NCI-H128 (cell line): ENCODE data around the gene CHAD.

Experiments used
- DNase-seq: peaks from one replicate; lab custom pipeline; 2025; ENCODE audit not compliant: unreplicated experiment; lab: John Stamatoyannopoulos, UW

Gene CHAD

DNA sequence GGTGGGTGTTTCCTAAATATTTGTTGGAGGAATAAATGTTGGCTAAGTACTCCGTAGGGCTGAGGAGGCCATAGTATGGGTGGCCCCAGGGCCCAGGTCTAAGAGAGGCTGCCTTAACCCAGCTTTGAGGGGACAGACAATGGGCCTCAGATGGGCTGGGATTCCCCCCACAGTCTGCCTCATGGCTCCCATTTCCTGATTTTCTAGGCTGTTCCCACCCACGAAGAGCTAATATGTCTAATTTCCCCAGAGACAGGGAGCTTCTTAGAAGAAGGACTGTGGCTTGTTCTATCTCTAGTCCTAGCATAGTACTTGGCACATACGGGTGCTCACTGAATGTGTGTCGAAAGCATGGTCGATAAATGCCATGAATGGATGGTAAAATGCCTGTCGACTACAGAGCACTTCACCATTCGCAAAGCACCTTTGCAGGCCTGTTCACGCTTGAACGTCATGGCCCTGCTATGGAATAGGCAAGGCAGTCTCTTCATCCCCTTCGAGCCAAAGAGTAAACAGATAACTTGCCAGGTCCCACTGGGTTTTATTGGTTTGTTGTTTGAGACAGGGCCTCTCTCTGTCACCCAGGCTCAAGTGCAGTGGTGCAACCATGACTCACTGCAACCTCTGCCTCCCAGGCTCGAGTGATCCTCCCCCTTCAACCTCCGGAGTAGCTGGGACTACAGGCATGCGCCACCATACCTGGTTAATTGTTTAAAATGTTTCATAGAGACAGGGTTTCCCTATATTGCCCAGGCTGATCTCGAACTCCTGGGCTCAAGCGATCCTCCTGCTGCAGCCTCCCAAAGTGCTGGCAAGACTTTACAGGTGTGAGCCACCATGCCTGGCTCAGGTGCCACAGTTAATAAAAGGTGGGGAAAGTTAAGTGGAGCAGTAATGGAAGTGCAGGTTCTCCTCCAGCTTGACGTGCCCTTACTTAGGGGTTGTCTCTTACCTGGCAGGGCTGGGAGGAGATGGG lies 9.7 kb downstream of the CHAD start:
- no peak for DNase-seq

DNA sequence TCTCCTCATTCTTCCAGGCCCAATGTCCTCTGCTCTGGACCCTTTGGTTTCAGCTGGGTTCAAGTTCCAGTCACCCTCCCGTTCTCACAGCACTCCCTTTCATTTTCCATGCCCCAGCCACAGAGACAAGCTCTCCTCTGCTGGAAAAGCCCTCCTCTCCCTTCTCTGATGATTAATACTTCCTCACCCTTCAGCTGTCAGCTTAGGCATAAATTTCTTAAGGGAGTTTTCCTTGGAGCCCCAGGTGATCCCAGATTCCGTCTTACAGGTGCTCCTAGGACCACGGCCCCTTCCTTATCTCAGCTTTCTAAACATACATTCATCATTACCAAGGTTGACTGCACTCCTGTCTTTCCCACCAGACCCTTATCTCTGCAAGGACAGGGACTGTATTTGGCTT lies 10.4 kb downstream of the CHAD start:
- DNase-seq: no peak

DNA sequence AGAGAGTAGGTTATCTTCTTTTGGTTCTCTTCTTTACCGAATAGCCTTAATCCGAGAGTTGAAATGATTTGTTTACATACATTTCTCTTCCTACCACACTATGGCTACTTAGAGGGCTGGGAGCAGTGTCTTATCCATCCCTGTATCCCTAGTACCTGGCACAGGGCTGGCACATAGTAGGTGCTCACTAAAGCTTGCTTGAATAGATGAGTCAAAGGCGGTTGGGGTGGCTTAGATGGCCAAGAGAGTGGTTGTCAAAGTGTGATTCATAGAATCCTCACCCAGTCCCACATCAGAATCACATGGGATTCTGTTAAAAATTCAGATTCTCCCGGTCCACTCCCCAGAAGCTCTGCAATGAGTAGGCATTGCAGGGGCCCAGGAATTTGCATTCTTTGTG lies 11.1 kb downstream of the CHAD start:
- DNase-seq: no peak

DNA sequence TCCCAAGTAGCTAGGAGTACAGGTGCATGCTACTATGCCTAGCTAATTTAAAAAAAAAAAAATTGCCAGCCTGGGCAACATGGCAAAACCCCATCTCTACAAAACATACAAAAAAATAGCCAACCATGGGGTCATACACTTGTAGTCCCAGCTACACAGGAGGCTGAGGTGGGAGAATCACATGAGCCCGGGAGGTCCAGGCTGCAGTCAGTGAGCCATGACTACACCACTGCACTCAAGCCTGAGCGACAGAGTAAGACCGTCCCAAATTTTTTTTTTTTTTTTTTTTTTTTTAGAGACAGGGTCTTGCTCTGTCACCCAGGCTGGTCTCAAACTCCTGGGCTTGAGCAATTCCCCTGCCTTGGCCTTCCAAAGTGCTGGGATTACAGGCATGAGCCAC lies 14.8 kb downstream of the CHAD start:
- no peak for DNase-seq

DNA sequence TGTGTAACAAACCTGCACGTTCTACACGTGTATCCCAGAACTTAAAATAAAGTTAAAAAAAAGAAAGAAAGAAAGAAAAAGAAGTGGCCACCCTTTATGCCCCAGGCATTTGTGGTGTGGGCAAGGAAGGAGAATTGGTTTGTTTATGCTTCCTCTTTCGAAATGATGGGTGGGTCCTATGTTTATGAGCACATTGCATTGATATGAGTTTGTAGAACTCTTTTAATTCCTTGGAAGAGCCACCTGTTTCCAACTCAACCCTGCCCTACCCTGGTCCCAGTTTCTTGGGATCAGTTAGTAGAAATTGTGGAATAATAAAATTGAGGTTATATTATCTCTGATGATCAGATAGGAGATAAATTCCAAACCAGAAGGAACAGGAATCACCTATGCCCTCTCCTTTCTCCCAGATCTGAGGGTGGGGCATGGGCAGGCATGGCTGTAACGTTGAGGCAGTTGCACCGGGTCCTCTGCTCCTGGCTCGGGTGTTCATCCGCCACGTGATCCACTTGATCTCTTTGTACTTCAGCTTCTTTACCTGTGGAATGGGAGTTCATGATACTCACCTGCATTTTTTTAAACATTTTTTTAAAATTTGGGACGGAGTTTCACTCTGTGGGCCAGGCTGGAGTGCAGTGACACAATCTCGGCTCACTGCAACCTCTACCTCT lies 15.9 kb downstream of the CHAD start:
- DNase-seq: no peak

DNA sequence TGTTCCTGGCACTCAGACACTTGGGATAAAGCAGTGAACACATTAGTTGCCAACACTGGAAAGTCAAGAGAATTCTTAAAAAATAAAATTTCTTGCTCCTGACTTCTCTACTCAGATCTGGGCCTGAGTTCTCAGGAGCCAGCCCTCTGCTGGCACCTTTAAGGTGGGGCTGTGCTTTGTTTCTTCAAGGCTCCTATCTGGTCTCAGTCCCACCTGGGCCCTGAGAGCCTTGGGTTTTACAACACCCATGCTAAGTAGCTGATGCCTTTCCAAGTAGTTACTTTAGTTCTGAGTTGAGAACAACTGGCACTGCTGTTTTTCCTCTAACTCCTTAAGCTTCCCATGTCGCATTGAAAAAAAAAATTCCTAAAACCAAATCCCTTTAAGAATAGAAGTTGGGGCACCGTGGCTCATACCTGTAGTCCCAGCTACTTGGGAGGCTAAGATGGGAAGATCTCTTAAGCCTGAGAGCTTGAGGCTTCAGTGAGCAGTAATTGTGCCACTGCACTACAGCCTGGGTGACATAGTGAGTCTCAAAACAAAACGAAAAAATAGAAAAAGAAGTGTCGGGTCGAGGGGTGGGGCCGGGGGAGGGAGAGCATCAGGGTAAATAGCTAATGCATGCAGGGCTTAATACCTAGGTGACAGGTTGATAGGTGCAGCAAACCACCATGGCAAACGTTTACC lies 16.6 kb downstream of the CHAD start:
- no peak for DNase-seq

DNA sequence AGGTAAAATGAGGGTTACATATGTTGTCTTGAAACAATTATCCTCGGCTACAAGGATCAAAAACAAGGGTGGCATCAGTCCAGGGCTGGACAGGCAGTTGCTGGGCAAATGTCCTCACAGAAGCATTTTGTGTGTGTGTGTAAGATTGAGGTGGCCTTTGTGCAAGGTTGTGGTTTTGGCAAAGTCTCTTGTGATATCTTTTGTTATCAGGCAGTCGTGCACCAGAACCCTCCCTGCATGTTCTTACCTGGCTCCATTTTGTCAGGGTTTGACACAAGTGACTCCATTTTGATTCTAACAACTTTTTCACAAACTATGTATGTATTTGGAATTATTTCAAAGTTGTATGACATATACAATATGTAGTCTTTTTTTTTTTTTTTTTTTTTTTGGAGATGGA lies 20.0 kb downstream of the CHAD start:
- no peak for DNase-seq

DNA sequence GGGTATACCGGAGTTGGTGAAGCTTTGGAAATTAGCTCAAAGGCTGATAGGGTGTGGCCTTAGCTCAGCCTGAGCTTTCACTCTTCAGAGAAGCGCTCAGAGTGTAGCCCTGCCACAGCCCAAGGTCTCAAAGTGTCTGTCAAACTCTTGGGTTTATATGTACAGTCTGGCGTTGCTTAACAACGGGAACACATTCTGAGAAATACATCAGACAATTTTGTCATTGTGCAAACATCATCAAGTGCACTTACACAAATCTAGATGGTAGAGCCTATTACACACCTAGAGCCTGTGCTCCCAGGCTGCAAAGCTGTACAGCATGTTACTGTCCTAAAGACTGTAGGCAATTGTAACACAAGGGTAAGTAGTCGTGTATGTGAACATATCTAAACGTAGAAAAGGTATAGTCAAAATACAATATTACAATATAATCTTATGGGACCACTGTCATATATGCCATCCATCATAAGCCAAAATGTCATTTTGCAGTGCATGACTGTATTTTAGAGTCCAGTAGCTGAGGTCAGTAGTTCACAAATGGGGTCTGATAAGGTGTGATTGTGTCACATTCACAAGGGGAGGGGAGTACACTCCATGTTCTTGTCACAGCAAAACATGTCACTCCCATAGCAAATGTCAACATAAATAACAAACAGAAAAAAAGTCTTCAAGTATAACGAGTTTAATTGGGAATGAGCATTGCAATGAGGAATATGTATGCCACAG lies 20.6 kb downstream of the CHAD start:
- DNase-seq: no peak

DNA sequence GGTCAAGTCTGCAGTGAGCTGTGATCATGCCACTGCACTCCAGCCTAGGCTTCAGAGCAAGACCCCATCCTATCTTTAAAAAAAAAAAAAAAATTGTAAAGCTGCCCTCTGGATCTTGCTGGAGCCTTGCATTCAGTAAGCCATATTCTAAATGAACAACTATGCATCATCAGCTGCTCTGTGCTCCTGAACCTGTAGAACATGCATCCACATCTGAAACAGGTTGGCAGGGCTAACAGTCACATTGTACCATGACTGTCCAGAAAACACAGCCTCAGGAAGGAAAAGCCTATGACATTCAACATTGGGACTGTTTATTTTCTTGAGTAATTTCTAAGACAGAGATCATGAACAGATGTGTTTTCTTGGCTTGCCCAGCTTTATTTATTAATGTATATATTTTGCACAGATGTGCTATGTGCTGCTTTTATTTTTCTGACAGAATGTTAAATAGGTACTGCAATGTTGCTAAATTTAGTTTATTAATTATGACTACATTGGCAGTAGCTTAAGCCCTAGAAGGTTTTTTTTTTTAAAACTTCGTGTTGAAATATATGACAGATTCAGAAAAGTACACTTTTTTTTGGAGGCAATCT lies 22.9 kb downstream of the CHAD start:
- no peak for DNase-seq

DNA sequence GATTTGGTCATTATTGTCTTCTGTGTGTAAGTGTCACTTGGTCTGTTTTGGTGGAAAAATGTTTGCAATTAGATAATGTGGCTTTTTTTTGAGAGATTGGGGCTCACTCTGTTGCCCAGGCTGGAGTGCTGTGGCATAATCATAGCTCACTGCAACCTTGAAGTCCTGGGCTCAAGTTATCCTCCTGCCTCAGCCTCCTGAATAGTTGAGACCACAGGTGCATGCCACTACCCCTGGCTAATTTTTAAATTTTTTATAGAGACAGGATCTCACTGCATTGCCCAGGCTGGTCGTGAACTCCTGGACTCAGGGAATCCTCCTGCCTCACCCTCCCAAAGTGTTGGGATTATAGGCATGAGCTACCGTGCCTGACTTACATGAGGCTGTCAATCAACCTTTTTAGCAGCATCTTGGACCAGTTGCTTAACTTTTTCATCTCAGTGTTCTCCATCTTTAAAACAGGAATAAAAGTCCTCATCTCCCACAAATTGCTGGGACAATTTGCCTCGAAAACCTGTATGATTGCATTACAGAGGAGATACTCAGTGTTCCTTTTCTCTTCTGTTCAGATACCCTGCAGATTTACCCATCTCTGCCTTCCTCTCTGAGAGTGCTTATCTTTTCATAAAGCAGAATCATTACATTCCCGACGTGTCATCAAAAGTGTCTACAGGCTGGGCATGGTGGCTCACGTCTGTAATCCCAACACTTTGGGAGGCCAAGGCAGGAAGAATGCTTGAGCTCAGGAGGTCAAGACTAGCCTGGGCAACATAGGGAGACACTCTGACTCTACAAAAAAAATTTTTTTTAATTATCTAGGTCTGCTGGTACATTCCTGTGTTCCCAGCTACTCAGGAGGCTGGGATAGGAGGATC lies 23.6 kb downstream of the CHAD start:
- no peak for DNase-seq

DNA sequence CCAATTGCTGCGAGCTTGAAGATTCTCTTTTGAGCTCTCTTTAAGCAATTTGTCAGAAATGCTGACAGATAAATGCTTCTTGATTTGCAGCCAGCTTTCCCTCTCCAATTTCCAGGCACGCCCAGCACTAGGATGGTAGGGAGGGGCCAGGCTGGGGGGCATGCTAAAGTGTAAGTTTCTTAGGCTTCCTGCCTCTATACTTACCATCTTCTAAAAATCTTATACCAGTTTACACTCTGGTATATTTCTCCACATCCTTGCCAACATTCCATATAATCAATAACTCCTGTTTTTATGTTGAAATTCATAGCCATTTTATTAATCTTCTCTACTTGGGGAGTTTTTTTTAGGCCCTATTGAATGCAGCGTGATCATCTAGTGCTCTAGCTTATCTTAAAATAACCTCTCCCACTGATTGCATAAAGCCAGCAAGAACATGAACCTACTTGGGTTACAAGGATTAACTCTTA lies 25.1 kb downstream of the CHAD start:
- DNase-seq: no peak

DNA sequence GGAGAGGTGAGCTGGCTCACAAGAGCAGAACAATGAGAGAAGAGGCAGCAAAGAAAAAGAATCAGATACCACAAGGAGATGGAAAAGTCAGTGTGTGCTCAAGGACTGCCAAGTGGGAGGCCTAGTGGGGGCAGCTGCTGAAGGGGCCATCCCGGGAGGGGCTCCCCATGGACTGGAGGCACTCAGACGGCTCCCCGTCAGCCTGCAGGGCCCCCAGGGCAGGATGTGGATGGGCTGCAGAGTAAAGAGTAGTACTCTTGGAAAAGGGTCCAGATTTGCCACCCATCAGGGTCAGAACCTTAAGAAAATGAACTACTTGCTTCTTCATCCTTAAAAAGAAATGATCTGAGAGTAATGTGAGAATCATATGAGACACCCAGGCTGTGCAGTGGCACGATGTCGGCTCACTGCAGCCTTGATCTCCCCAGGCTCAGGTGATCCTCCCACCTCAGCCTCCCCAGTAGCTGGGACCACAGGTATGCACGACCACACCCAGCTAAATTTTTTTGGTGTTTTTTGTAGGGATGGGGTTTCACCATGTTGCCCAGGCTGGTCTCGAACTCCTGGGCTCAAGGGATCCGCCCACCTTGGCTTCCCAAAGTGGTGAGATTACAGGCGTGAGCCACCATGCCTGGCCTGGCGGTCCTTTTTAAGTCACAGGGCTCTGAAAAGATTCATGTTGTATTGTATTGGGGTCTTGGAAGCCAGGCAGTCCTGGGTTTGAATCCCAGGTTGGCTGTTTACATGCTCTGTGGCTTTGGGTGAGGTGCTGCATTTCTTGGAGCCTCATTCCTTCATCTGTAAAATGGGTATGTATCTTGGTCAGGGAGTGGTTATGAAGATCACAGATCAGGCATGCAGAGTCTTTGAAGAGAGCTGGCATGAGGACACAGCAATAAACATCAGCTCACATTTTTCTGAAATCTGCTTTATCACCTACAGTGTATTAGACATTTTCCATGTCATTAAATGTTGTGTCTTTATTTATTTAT lies 27.5 kb downstream of the CHAD start:
- no peak for DNase-seq

DNA sequence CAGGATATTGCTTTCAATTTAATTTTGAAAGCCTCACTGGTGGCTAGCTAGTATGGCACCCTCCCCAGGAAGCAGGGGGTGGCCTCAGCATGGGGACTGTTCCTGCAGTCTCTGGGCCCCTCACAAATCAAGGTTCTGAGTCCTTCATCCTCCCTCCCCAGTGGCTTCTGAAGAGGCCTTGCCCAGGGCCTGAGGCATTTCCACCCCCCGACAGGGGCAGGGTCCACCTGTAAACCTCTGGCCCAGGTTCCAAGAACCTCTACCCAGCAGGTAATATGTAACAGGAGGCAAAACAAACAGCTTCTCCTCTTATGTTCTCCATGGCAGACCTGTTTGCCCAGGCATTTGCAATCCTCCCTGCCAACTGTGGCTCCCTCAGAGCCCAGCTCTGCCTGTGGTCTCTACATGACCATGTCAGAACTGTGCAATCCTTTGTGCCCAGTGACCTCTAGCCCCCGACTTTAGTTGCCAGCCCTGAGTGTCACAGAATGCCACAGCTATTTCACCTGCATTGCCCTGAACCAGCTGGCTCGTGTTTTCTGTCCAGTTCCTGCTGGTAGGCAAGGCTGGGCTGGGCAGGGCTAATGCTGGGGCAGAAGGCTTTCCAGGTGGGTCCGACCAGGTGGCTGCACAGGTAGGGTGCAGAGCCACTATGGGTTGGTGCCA lies 28.4 kb downstream of the CHAD start:
- no peak for DNase-seq

DNA sequence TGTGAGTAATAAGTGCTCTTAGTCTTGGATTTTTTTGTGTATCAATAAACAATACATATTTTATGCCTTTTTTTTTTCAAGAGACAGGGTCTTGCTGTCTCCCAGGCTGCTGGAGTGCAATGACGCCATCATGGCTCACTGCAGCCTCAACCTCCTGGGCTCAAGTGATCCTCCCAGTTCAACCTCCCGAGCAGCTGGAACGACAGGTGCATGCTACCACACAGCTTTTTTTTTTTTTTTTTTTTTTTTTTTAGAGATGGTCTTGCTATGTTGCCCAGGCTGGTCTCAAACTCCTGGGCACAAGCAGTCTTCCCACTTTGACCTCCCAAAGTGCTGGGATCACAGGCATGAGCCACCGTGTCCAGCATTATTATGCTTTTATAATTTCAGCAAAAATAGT lies 29.7 kb downstream of the CHAD start:
- DNase-seq: no peak

DNA sequence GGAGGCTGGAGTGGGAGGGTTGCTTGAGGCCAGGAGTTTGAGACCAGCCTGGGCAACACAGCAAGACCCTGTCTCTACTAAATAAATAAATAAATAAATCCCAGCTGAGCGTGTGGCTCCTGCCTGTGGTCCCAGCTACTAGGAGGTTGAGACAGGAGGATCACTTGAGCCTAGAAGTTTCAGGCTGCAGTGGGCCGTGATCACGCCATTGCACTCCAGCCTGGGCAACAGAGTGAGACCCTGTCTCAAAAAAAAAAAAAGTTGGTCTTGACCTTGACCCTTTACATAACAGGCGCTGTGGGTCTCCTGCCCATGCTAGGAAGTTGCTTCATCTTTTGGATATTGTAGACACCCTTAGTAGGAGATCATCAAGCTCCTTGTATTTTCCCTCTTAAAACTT lies 31.3 kb downstream of the CHAD start:
- no peak for DNase-seq

DNA sequence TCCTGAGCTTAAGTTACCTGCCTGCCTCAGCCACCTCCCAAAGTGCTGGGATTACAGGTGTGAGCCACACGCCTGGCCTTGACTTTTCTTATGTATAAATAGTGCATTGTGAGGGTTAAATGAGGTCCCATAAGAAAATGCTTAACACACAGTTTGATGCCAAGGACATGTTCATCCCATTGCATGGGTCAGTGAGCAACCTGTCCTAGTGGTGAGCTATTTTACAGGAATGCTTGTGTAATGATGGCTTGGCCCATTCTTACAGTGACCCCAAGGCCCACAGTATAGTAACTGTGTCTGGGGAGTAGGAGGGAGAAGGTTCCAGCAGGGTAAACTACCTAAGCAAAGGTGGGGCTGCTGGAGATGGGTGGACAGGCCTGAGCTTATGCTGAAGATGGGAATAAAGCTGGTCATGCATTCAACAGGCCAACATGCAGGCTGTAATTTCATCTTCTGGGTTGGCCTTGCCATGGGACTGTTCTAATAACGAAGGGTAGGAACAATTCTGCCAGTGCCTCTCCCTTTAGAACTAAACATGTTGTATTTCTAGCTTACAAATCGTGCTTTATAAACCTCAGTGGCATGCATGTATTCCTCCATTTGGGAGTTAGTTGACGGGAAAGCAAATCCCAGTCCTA lies 36.4 kb downstream of the CHAD start:
- no peak for DNase-seq

DNA sequence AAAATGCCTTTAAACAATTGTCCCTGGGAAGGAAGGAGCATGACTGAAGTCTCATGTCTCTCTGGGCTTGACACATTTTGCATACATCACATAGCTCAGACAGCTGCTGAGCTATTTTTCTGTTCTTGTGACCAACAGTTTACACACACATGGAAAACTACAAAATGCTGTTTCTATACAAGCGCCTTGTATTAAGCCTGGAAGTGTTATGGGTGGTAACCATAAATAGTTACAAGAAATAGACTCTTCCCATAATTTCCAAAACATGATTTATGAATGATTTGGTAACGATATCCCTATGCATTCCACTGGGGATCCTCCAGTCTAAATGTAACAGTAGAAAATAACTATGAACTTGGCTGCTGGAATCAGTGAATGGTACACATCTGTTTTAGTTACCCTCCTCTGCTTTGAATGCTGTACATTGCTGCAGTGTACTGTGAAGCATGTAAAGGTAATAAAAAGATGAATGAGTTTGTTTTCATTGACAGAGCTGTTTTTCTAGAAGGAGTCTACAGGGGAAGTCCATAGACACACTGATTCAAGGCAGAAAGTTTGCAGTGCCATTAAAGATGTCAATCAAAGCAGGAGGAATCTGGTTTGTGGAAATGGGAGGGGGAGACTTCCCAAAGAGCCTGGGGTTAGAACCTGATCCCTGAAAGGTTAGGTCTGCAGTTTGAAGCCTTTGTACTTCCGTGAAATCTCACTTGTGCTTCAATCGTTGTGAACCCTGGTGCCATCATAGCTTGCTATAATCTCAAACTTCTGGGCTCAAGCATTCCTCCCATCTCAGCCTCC lies 37.7 kb downstream of the CHAD start:
- DNase-seq: no peak
